Measurements from ENCODE around the gene BARD1. TPM values are rescaled to one million over a fixed set of nuclear protein-coding genes. Genes with fewer than 3 reads are reported as not detected.

BARD1 gene
- total and polyA plus RNA-seq, 2 of the 13 experiments (the other 11 are each of a cell fraction or from before 2014, with no cell fraction given) = 5.3 to 30.4 TPM

DNA sequence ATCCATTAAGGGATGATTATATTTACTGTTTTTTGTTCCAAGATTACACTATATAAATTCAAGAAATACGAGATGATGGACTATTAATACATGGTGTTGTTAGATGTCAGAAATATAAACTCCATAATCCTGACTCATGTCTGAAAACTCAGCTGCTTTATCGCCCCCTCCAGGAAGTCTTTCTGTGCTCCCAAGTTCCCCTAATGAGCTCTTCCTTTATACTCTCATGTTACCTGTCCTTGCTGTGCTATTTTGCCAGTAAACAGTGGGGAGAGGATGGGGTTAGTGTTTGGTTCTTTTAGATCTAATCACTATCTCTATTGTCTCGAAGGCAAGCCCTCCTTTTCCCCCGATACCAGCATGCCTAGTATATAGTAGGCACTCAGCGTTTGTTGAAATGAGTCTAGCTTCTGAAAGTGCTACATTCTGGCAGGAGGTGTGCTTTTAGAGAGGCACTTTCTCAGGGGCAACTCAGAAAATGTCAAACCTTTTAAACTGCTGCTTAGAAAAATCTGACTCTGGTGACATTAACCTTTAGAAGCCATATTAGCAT is 21.4 kb upstream of the BARD1 start:
- Histone ChIP-seq H3K9me3 (ENCODE audit: low read length) (no peaks in the 10 kb centered on the region), H3K9ac (ENCODE audit: insufficient read depth, low read depth, low read length) (no peak overlapping the region), H3K4me2 (ENCODE audit: low read depth, low read length) (no peak overlapping the region), H4K20me1 (ENCODE audit: insufficient read depth, low read length) (no peaks in the 10 kb centered on the region), H3K4me3 (replicated peaks in 1 of 3; ENCODE audit: insufficient read depth in 1 of 3, low read depth in 2 of 3, low read length in 3 of 3) (no peak overlapping the region), H2AFZ (ENCODE audit: low read length) (no peak overlapping the region), H3K27ac (ENCODE audit: extremely low read length, insufficient read depth, low read length) (no peak overlapping the region), H3K4me1 (ENCODE audit: insufficient read depth, low read length) (no peaks in the 10 kb centered on the region), H3K79me2 (ENCODE audit: insufficient read depth, low read length) (no peaks in the 10 kb centered on the region), H3K27me3 (ENCODE audit: control insufficient read depth in 1 of 2, insufficient read depth in 2 of 2, low read length in 2 of 2) (no peaks in the 10 kb centered on the region), H3K36me3 (replicated peaks in 1 of 2; ENCODE audit: control insufficient read depth in 1 of 2, insufficient read depth in 2 of 2, low read length in 2 of 2) (no peaks in the 10 kb centered on the region)
- CTCF ChIA-PET (ENCODE audit: low intra/inter-chr PET ratio, low total read pairs) = no interaction called here
- ATAC-seq = peak; percentile 92
- FAIRE-seq = peak; percentile 80
- intact Hi-C loops (cut with micrococcal nuclease; ENCODE audit: unreplicated experiment) = no loop called here
- WGBS (ENCODE audit: low lambda C conversion rate) = 4% methylated on average over 5 of the region's 5 CpGs
- peak; percentile 39 for DNase-seq (ENCODE audit: low spot score)
- POLR2A ChIA-PET = no interaction called here
- BruUV-seq (replicated peaks) = no TSS peak
- in situ Hi-C loops (cut with HindIII; ENCODE audit: extremely low pct_ligation_motif_present, low pct_unique_long_range_greater_than_20kb) = no loop called here
- no peak for TF ChIP-seq KDM3A (CRISPR knock-in tag; IDR thresholded peaks at IDR 0.05; ENCODE audit: low read depth)
- TF ChIP-seq, protein P1, sequence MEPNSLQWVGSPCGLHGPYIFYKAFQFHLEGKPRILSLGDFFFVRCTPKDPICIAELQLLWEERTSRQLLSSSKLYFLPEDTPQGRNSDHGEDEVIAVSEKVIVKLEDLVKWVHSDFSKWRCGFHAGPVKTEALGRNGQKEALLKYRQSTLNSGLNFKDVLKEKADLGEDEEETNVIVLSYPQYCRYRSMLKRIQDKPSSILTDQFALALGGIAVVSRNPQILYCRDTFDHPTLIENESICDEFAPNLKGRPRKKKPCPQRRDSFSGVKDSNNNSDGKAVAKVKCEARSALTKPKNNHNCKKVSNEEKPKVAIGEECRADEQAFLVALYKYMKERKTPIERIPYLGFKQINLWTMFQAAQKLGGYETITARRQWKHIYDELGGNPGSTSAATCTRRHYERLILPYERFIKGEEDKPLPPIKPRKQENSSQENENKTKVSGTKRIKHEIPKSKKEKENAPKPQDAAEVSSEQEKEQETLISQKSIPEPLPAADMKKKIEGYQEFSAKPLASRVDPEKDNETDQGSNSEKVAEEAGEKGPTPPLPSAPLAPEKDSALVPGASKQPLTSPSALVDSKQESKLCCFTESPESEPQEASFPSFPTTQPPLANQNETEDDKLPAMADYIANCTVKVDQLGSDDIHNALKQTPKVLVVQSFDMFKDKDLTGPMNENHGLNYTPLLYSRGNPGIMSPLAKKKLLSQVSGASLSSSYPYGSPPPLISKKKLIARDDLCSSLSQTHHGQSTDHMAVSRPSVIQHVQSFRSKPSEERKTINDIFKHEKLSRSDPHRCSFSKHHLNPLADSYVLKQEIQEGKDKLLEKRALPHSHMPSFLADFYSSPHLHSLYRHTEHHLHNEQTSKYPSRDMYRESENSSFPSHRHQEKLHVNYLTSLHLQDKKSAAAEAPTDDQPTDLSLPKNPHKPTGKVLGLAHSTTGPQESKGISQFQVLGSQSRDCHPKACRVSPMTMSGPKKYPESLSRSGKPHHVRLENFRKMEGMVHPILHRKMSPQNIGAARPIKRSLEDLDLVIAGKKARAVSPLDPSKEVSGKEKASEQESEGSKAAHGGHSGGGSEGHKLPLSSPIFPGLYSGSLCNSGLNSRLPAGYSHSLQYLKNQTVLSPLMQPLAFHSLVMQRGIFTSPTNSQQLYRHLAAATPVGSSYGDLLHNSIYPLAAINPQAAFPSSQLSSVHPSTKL (CRISPR knock-in tag; IDR thresholded peaks at IDR 0.05) = no peak
- no peak for TF ChIP-seq KLF16 (CRISPR knock-in tag; IDR thresholded peaks at IDR 0.05)
- TF ChIP-seq SAP130 (CRISPR knock-in tag; IDR thresholded peaks at IDR 0.05; ENCODE audit: low read depth) = no peak
- TF ChIP-seq ATF1 (CRISPR knock-in tag; IDR thresholded peaks at IDR 0.05) = no peak
- TF ChIP-seq SIN3A (IDR thresholded peaks at IDR 0.05; ENCODE audit: borderline replicate concordance, low read depth, low read length) = no peak
- no peak for TF ChIP-seq ZNF3 (CRISPR knock-in tag; IDR thresholded peaks at IDR 0.05)
- TF ChIP-seq, protein P2, sequence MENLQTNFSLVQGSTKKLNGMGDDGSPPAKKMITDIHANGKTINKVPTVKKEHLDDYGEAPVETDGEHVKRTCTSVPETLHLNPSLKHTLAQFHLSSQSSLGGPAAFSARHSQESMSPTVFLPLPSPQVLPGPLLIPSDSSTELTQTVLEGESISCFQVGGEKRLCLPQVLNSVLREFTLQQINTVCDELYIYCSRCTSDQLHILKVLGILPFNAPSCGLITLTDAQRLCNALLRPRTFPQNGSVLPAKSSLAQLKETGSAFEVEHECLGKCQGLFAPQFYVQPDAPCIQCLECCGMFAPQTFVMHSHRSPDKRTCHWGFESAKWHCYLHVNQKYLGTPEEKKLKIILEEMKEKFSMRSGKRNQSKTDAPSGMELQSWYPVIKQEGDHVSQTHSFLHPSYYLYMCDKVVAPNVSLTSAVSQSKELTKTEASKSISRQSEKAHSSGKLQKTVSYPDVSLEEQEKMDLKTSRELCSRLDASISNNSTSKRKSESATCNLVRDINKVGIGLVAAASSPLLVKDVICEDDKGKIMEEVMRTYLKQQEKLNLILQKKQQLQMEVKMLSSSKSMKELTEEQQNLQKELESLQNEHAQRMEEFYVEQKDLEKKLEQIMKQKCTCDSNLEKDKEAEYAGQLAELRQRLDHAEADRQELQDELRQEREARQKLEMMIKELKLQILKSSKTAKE (CRISPR knock-in tag; IDR thresholded peaks at IDR 0.05; ENCODE audit: borderline replicate concordance) = no peak
- no peak for TF ChIP-seq SAFB2 (CRISPR knock-in tag; IDR thresholded peaks at IDR 0.05; ENCODE audit: borderline replicate concordance, low read depth)
- TF ChIP-seq ZNF143 (CRISPR knock-in tag; IDR thresholded peaks at IDR 0.05) = no peak
- TF ChIP-seq KDM2A (CRISPR knock-in tag; IDR thresholded peaks at IDR 0.05; ENCODE audit: borderline replicate concordance, low read depth) = no peak
- TF ChIP-seq REPIN1 (CRISPR knock-in tag; IDR thresholded peaks at IDR 0.05; ENCODE audit: borderline replicate concordance, low read depth) = 0 out of 2 replicates have a peak, but pooled peaks have one; percentile 34
- TF ChIP-seq ZNF253 (CRISPR knock-in tag; IDR thresholded peaks at IDR 0.05; ENCODE audit: borderline replicate concordance) = no peak
- TF ChIP-seq ZNF841 (CRISPR knock-in tag; IDR thresholded peaks at IDR 0.05; ENCODE audit: borderline replicate concordance) = no peak
- no peak for TF ChIP-seq ZNF549 (CRISPR knock-in tag; IDR thresholded peaks at IDR 0.05)
- no peak for TF ChIP-seq SNAI1 (CRISPR knock-in tag; IDR thresholded peaks at IDR 0.05; ENCODE audit: borderline replicate concordance)
- no peak for TF ChIP-seq SMAD3 (CRISPR knock-in tag; IDR thresholded peaks at IDR 0.05)
- no peak for TF ChIP-seq DR1 (CRISPR knock-in tag; IDR thresholded peaks at IDR 0.05)
- TF ChIP-seq ZNF337 (CRISPR knock-in tag; IDR thresholded peaks at IDR 0.05; ENCODE audit: borderline replicate concordance, low read depth) = no peak
- TF ChIP-seq, protein P3, sequence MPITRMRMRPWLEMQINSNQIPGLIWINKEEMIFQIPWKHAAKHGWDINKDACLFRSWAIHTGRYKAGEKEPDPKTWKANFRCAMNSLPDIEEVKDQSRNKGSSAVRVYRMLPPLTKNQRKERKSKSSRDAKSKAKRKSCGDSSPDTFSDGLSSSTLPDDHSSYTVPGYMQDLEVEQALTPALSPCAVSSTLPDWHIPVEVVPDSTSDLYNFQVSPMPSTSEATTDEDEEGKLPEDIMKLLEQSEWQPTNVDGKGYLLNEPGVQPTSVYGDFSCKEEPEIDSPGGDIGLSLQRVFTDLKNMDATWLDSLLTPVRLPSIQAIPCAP (CRISPR knock-in tag; IDR thresholded peaks at IDR 0.05; ENCODE audit: low read depth) = no peak
